H9 (cell line): ENCODE results near the gene RANBP3. TPM values are rescaled to one million over a fixed set of nuclear protein-coding genes. Genes with fewer than 3 reads are reported as not detected.

ENCODE experiments used
- DNase-seq: peaks from one replicate; pipeline ENCODE4 v3.0.0-alpha.2; 2017
- H2AFZ ChIP-seq: one replicate; pipeline ENCODE4 v1.6.1; 2013; ENCODE audit warnings: mild to moderate bottlenecking, low read length, control low read depth, moderate library complexity
- H2AK5ac ChIP-seq: 2 replicates; pipeline ENCODE4 v1.6.1; 2013; ENCODE audit warnings: low read length, control low read depth, mixed read lengths; ENCODE audit not compliant: insufficient read length
- H2BK120ac ChIP-seq: one replicate; pipeline ENCODE4 v1.6.1; 2013; ENCODE audit warnings: low read depth, mild to moderate bottlenecking, low read length, control low read depth, inconsistent platforms; ENCODE audit not compliant: poor library complexity, severe bottlenecking
- H2BK12ac ChIP-seq: 2 replicates; pipeline ENCODE4 v1.6.1; 2013; ENCODE audit warnings: low read length, control low read depth, mixed read lengths, low read depth; ENCODE audit not compliant: insufficient read length
- H2BK15ac ChIP-seq: 2 replicates; pipeline ENCODE4 v1.6.1; 2013; ENCODE audit warnings: low read depth, low read length, control low read depth
- H2BK20ac ChIP-seq: one replicate; pipeline ENCODE4 v1.6.1; 2013; ENCODE audit warnings: low read depth, mild to moderate bottlenecking, low read length, control low read depth, inconsistent platforms; ENCODE audit not compliant: poor library complexity, severe bottlenecking
- H2BK5ac ChIP-seq: 2 replicates; pipeline ENCODE4 v1.6.1; 2013; ENCODE audit warnings: low read length, control low read depth, mixed read lengths; ENCODE audit not compliant: insufficient read length
- H3K14ac ChIP-seq: 2 replicates; pipeline ENCODE4 v1.6.1; 2013; ENCODE audit warnings: low read length, control low read depth; ENCODE audit not compliant: insufficient read depth
- H3K18ac ChIP-seq: 2 replicates; pipeline ENCODE4 v1.6.1; 2013; ENCODE audit warnings: low read depth, mild to moderate bottlenecking, mixed read lengths, low read length, control low read depth; ENCODE audit not compliant: insufficient read length
- H3K23ac ChIP-seq: 2 replicates; pipeline ENCODE4 v1.6.1; 2013; ENCODE audit warnings: low read length, control low read depth, mixed read lengths, low read depth; ENCODE audit not compliant: insufficient read length
- H3K23me2 ChIP-seq: 2 replicates; pipeline ENCODE4 v1.6.1; 2013; ENCODE audit warnings: low read depth, mild to moderate bottlenecking, mixed read lengths, low read length, control low read depth; ENCODE audit not compliant: insufficient read length, poor library complexity, severe bottlenecking
- H3K27ac ChIP-seq: 2 replicates; pipeline ENCODE4 v1.5.1; 2013; ENCODE audit warnings: low read length, control low read depth, mixed read lengths, low read depth; ENCODE audit not compliant: insufficient read length
- H3K27me3 ChIP-seq: 2 replicates; pipeline ENCODE4 v1.6.1; 2013; ENCODE audit warnings: low read length, control low read depth, inconsistent platforms; ENCODE audit not compliant: insufficient read depth
- H3K4ac ChIP-seq: 2 replicates; pipeline ENCODE4 v1.6.1; 2013; ENCODE audit warnings: low read depth, mild to moderate bottlenecking, control low read depth, inconsistent platforms, low read length, moderate library complexity
- H3K4me1 ChIP-seq: 2 replicates; pipeline ENCODE4 v1.6.1; 2013; ENCODE audit warnings: low read length, control low read depth, inconsistent platforms; ENCODE audit not compliant: insufficient read depth
- H3K4me2 ChIP-seq: 2 replicates; pipeline ENCODE4 v1.6.1; 2013; ENCODE audit warnings: low read length, control low read depth, mixed read lengths; ENCODE audit not compliant: insufficient read length, insufficient read depth
- H3K56ac ChIP-seq: 2 replicates; pipeline ENCODE4 v1.6.1; 2013; ENCODE audit warnings: low read depth, mild to moderate bottlenecking, mixed read lengths, low read length, control low read depth; ENCODE audit not compliant: insufficient read length
- H3K79me1 ChIP-seq: 2 replicates; pipeline ENCODE4 v1.6.1; 2013; ENCODE audit warnings: low read depth, mild to moderate bottlenecking, moderate library complexity, low read length, control low read depth, inconsistent platforms; ENCODE audit not compliant: insufficient read depth, poor library complexity, severe bottlenecking
- H3K79me2 ChIP-seq: 2 replicates; pipeline ENCODE4 v1.6.1; 2013; ENCODE audit warnings: low read length, control low read depth, inconsistent platforms; ENCODE audit not compliant: insufficient read depth
- H3K9ac ChIP-seq: 2 replicates; pipeline ENCODE4 v1.6.1; 2013; ENCODE audit warnings: low read length, control low read depth, mixed read lengths; ENCODE audit not compliant: insufficient read length; ENCODE audit errors: extremely low read depth
- H3K9me3 ChIP-seq: one replicate; pipeline ENCODE4 v1.6.1; 2013; ENCODE audit warnings: low read depth, low read length, inconsistent platforms; ENCODE audit not compliant: control insufficient read depth
- H3T11ph ChIP-seq: one replicate; pipeline ENCODE4 v1.6.1; 2013; ENCODE audit warnings: mild to moderate bottlenecking, low read length, control low read depth, inconsistent platforms
- H4K20me1 ChIP-seq: one replicate; pipeline ENCODE4 v1.6.1; 2013; ENCODE audit not compliant: control insufficient read depth, insufficient read length, insufficient read depth
- H4K5ac ChIP-seq: 2 replicates; pipeline ENCODE4 v1.6.1; 2013; ENCODE audit warnings: low read depth, mild to moderate bottlenecking, mixed read lengths, low read length, control low read depth; ENCODE audit not compliant: insufficient read length
- H4K8ac ChIP-seq: replicated peaks from 2 replicates; pipeline ENCODE4 v1.6.1; 2013; ENCODE audit warnings: low read length, control low read depth, mixed read lengths, low read depth; ENCODE audit not compliant: insufficient read length
- H4K91ac ChIP-seq: 2 replicates; pipeline ENCODE4 v1.6.1; 2013; ENCODE audit warnings: low read depth, mild to moderate bottlenecking, moderate library complexity, mixed read lengths, low read length, control low read depth; ENCODE audit not compliant: insufficient read length
- H3K27ac Mint-ChIP-seq, 3 experiments: 2 replicates in 2 of 3; 3 replicates in 1 of 3; pipeline ENCODE4 v1.8.0; 2020 to 2021; ENCODE audit warnings: mixed read lengths in 3 of 3, mild to moderate bottlenecking in 1 of 3, moderate library complexity in 1 of 3
- H3K27me3 Mint-ChIP-seq: 2 replicates; pipeline ENCODE4 v1.8.0; 2021; ENCODE audit warnings: low read depth, mild to moderate bottlenecking, moderate library complexity, mixed read lengths
- H3K36me3 Mint-ChIP-seq, 3 experiments: 2 replicates in 2 of 3; 3 replicates in 1 of 3; pipeline ENCODE4 v1.8.0; 2020 to 2021; ENCODE audit warnings: low read depth in 3 of 3, mixed read lengths in 3 of 3; ENCODE audit not compliant: insufficient read depth in 1 of 3
- H3K4me1 Mint-ChIP-seq, 2 experiments: 2 replicates each; pipeline ENCODE4 v1.8.0; 2020; ENCODE audit warnings: mixed read lengths in 2 of 2
- H3K4me3 Mint-ChIP-seq, 2 experiments: 2 replicates in 1 of 2; 3 replicates in 1 of 2; pipeline ENCODE4 v1.8.0; 2020 to 2021; ENCODE audit warnings: mild to moderate bottlenecking in 2 of 2, mixed read lengths in 2 of 2, moderate library complexity in 1 of 2
- H3K9me3 Mint-ChIP-seq, 2 experiments: 2 replicates in 1 of 2; 3 replicates in 1 of 2; pipeline ENCODE4 v1.8.0; 2020; ENCODE audit warnings: mild to moderate bottlenecking in 2 of 2, mixed read lengths in 2 of 2, moderate library complexity in 1 of 2
- WGBS: extraction: QIAGEN DNeasy Blood & Tissue Kit; methylation state at CpG from one replicate; pipeline ENCODE4 v1.1.7; 2013; ENCODE audit warnings: missing lambda C conversion rate, low lambda C conversion rate, mixed read lengths; ENCODE audit not compliant: insufficient read length; ENCODE audit errors: extremely low coverage; 5-methylcytosine and 5-hydroxymethylcytosine counted together
- total RNA-seq: library from RNA; stranded (reverse); gene quantifications from 2 replicates; pipeline ENCODE4 v1.2.1, GENCODE V29; 2021
- TF ChIP-seq, protein P1 (sequence below): fragments of 200-600 bp; sonication (generic); conservative IDR thresholded peaks from 3 replicates; pipeline ENCODE4 v1.8.0; 2021; ENCODE audit warnings: antibody characterized with exemption, mild to moderate bottlenecking

Gene RANBP3
- total RNA-seq, 1 experiment from 2014 or later = 86.5 TPM

- Histone ChIP-seq H4K5ac (no peak overlapping the region), H3K79me2 (no peaks in the 10 kb centered on the region), H2AFZ (no peak overlapping the region), H4K20me1 (no peaks in the 10 kb centered on the region), H3K23me2 (no peaks in the 10 kb centered on the region), H3K27me3 (no peaks in the 10 kb centered on the region), H3K27ac (no peak overlapping the region), H3K79me1 (no peaks in the 10 kb centered on the region), H2BK12ac (no peak overlapping the region), H3K4ac (no peak overlapping the region), H3K14ac (no peak overlapping the region), H2BK5ac (no peak overlapping the region), H2AK5ac (no peak overlapping the region), H2BK20ac (no peak overlapping the region), H2BK15ac (no peak overlapping the region), H2BK120ac (no peak overlapping the region), H4K8ac (no peak overlapping the region), H3K56ac (no peak overlapping the region), H3K4me2 (no peak overlapping the region), H3K9me3 (no peaks in the 10 kb centered on the region), H3T11ph (no peak overlapping the region), H3K23ac (no peak overlapping the region), H3K9ac (no peak overlapping the region), H3K18ac (no peak overlapping the region), H3K4me1 (no peaks in the 10 kb centered on the region), H4K91ac (no peak overlapping the region)
- Mint-ChIP-seq H3K9me3 (peaks cover 3 to 4% of the 10 kb centered on the region in 2 experiments; a peak in 3 of 5 replicates), H3K4me1 (peaks cover 2% of the 10 kb centered on the region in 2 experiments; a peak in 1 of 4 replicates), H3K36me3 (peaks cover 3 to 12% (median 9%) of the 10 kb centered on the region in 3 experiments; a peak in 4 of 7 replicates), H3K27ac (no peak overlapping the region), H3K4me3 (no peak overlapping the region), H3K27me3 (peaks cover 6% of the 10 kb centered on the region; the same call in 1 of the 2 replicates)
- no peak for DNase-seq
- WGBS = no CpG with 5 or more reads among the region's 6 CpGs
- TF ChIP-seq, protein P1, sequence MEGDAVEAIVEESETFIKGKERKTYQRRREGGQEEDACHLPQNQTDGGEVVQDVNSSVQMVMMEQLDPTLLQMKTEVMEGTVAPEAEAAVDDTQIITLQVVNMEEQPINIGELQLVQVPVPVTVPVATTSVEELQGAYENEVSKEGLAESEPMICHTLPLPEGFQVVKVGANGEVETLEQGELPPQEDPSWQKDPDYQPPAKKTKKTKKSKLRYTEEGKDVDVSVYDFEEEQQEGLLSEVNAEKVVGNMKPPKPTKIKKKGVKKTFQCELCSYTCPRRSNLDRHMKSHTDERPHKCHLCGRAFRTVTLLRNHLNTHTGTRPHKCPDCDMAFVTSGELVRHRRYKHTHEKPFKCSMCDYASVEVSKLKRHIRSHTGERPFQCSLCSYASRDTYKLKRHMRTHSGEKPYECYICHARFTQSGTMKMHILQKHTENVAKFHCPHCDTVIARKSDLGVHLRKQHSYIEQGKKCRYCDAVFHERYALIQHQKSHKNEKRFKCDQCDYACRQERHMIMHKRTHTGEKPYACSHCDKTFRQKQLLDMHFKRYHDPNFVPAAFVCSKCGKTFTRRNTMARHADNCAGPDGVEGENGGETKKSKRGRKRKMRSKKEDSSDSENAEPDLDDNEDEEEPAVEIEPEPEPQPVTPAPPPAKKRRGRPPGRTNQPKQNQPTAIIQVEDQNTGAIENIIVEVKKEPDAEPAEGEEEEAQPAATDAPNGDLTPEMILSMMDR = no peak
Observed at GRCh38 chr19:5999693-6000092, 21.8 kb upstream of the RANBP3 start.
